Activated T-cell treated with anti-CD3 and anti-CD28 coated beads for 24 hours (primary cell): ENCODE measurements around the gene APBB3.

Experiments used
- DNase-seq: peaks from one replicate; pipeline ENCODE4 v3.0.0-alpha.2; 2020; ENCODE audit warnings: low read depth

APBB3 gene

GRCh38 chr5:140575309-140575708, 10.9 kb upstream of the APBB3 start:
- DNase-seq, result no peak

- no peak for DNase-seq
Measured at GRCh38 chr5:140574165-140574564, 9.8 kb upstream of the APBB3 start.

GRCh38 chr5:140573683-140574082, 9.3 kb upstream of the APBB3 start:
- DNase-seq, result no peak

GRCh38 chr5:140571105-140571504, 6.7 kb upstream of the APBB3 start:
- DNase-seq, result no peak

GRCh38 chr5:140570488-140570887, 6.1 kb upstream of the APBB3 start:
- DNase-seq, result no peak

- DNase-seq, result no peak
Measured at GRCh38 chr5:140570058-140570457, 5.7 kb upstream of the APBB3 start.

- no peak for DNase-seq
Measured at GRCh38 chr5:140569197-140569596, 4.8 kb upstream of the APBB3 start.

GRCh38 chr5:140568443-140569063, 4.2 kb upstream of the APBB3 start:
- no peak for DNase-seq

- no peak for DNase-seq
Measured at GRCh38 chr5:140567871-140568270, 3.5 kb upstream of the APBB3 start.

GRCh38 chr5:140567136-140567818, 2.9 kb upstream of the APBB3 start:
- no peak for DNase-seq

GRCh38 chr5:140566665-140567064, 2.3 kb upstream of the APBB3 start:
- no peak for DNase-seq

- no peak for DNase-seq
Measured at GRCh38 chr5:140565780-140566095, 1.3 kb upstream of the APBB3 start.

- DNase-seq, result no peak
Measured at GRCh38 chr5:140565024-140565779, 804 bp upstream of the APBB3 start.

GRCh38 chr5:140563596-140563995, 802 bp downstream of the APBB3 start:
- DNase-seq, result no peak

- DNase-seq, result no peak
Measured at GRCh38 chr5:140561753-140562523, 2.5 kb downstream of the APBB3 start.

- DNase-seq, result no peak
Measured at GRCh38 chr5:140560227-140560626, 4.2 kb downstream of the APBB3 start.

- no peak for DNase-seq
Measured at GRCh38 chr5:140558542-140558941, 5.9 kb downstream of the APBB3 start.

- no peak for DNase-seq
Measured at GRCh38 chr5:140557965-140558364, 6.4 kb downstream of the APBB3 start.

GRCh38 chr5:140557136-140557805, 7.1 kb downstream of the APBB3 start, which contains the start of gene SRA1:
Gene SRA1, minus strand, starts transcription at chr5:140557473. Its CDS starts 21 bp downstream, at chr5:140557452.
- peak; percentile 81 for DNase-seq

GRCh38 chr5:140556438-140556837, 8.0 kb downstream of the APBB3 start:
- DNase-seq, result no peak

- no peak for DNase-seq
Measured at GRCh38 chr5:140555747-140556312, 8.6 kb downstream of the APBB3 start.

- no peak for DNase-seq
Measured at GRCh38 chr5:140554454-140554853, 9.9 kb downstream of the APBB3 start.
